H1 (cell line): ENCODE measurements around the gene GRIA2. TPM values are rescaled to one million over a fixed set of nuclear protein-coding genes. Genes with fewer than 3 reads are reported as not detected.

Experiments used
- CTCF ChIA-PET: fragments of 300-600 bp; sonication (Branson Sonifier 250); formaldehyde crosslinking; loops from one replicate; lab custom pipeline; 2021; ENCODE audit not compliant: partially characterized antibody; lab: Charles Lee
- POLR2A ChIA-PET: fragments of 300-600 bp; sonication (Branson Sonifier 250); formaldehyde crosslinking; loops from one replicate; lab custom pipeline; 2021; ENCODE audit warnings: inconsistent platforms; ENCODE audit not compliant: partially characterized antibody; lab: Charles Lee
- DNase-seq, 2 experiments: peaks; one replicate each; pipeline versions ENCODE4 v3.0.0 to v3.0.0-alpha.2; 2010 to 2022; ENCODE audit warnings: low spot score in 2 of 2, low read depth in 1 of 2, mixed read lengths in 1 of 2
- FAIRE-seq: peaks from 2 replicates; lab custom pipeline; 2011; peaks lifted over from hg19 to GRCh38; lab: Jason Lieb, UNC
- H2AFZ ChIP-seq: 2 replicates; pipeline ENCODE4 v1.8.1; 2012; ENCODE audit warnings: low read length, inconsistent platforms
- H2AK5ac ChIP-seq: 2 replicates; pipeline ENCODE4 v1.6.1; 2013; ENCODE audit warnings: low read depth, low read length
- H2BK120ac ChIP-seq: replicated peaks from 2 replicates; pipeline ENCODE3; 2013; ENCODE audit warnings: low read depth, low read length, inconsistent platforms
- H2BK12ac ChIP-seq: 2 replicates; pipeline ENCODE4 v1.6.1; 2013; ENCODE audit warnings: low read depth, low read length
- H2BK15ac ChIP-seq: 2 replicates; pipeline ENCODE4 v1.6.1; 2013; ENCODE audit warnings: low read length
- H2BK20ac ChIP-seq: 2 replicates; pipeline ENCODE4 v1.6.1; 2013; ENCODE audit warnings: low read length
- H2BK5ac ChIP-seq: 2 replicates; pipeline ENCODE4 v1.6.1; 2013; ENCODE audit warnings: low read depth, low read length
- H3K14ac ChIP-seq: 2 replicates; pipeline ENCODE4 v1.6.1; 2013; ENCODE audit warnings: inconsistent platforms; ENCODE audit not compliant: insufficient read length
- H3K18ac ChIP-seq: 2 replicates; pipeline ENCODE4 v1.6.1; 2013; ENCODE audit warnings: low read length; ENCODE audit errors: extremely low read depth
- H3K23ac ChIP-seq: 2 replicates; pipeline ENCODE4 v1.6.1; 2013; ENCODE audit warnings: inconsistent platforms; ENCODE audit not compliant: insufficient read length
- H3K23me2 ChIP-seq: 2 replicates; pipeline ENCODE4 v1.6.1; 2013; ENCODE audit warnings: low read depth, low read length
- H3K27ac ChIP-seq: 2 replicates; pipeline ENCODE4 v1.6.1; 2011; ENCODE audit warnings: low read depth, low read length, inconsistent platforms
- H3K27me3 ChIP-seq, 4 experiments: replicated peaks in 1 of 4; 1 replicate in 1 of 4; 2 replicates in 3 of 4; pipeline versions ENCODE4 v1.6.1 to v1.8.1; 2011 to 2013; ENCODE audit warnings: low read length in 3 of 4, mild to moderate bottlenecking in 3 of 4, inconsistent platforms in 2 of 4, mixed read lengths in 2 of 4, moderate library complexity in 1 of 4; ENCODE audit not compliant: control insufficient read depth in 3 of 4, insufficient read depth in 3 of 4; ENCODE audit errors: extremely low read depth in 1 of 4
- H3K36me3 ChIP-seq, 4 experiments: 2 replicates each; pipeline versions ENCODE4 v1.6.1 to v1.8.1; 2011 to 2013; ENCODE audit warnings: mild to moderate bottlenecking in 4 of 4, low read length in 3 of 4, moderate library complexity in 2 of 4, control low read depth in 1 of 4, inconsistent platforms in 1 of 4; ENCODE audit not compliant: insufficient read depth in 4 of 4, control insufficient read depth in 2 of 4
- H3K4ac ChIP-seq: replicated peaks from 2 replicates; pipeline ENCODE3; 2013; ENCODE audit warnings: low read length, low read depth, mixed read lengths, inconsistent platforms; ENCODE audit not compliant: insufficient read length
- H3K4me1 ChIP-seq, 4 experiments: replicated peaks in 1 of 4; 1 replicate in 1 of 4; 2 replicates in 3 of 4; pipeline versions ENCODE4 v1.6.1 to v1.8.1; 2011 to 2013; ENCODE audit warnings: low read length in 3 of 4, inconsistent platforms in 2 of 4, mixed read lengths in 1 of 4; ENCODE audit not compliant: insufficient read depth in 4 of 4, control insufficient read depth in 3 of 4
- H3K4me2 ChIP-seq, 2 experiments: 2 replicates each; pipeline versions ENCODE4 v1.6.1 to v1.8.1; 2011 to 2013; ENCODE audit warnings: low read depth in 2 of 2, low read length in 2 of 2, control low read depth in 1 of 2, inconsistent platforms in 1 of 2, mild to moderate bottlenecking in 1 of 2; ENCODE audit not compliant: insufficient read depth in 1 of 2
- H3K4me3 ChIP-seq, 4 experiments: fragments of 200-600, 300-600 bp in 1 of 4; sonication (generic), shearing (Covaris generic), sonication (Bioruptor Twin) in 1 of 4; 2 replicates each; pipeline versions ENCODE4 v1.5.1 to v1.8.1; 2011 to 2016; ENCODE audit warnings: low read length in 4 of 4, low read depth in 3 of 4, control low read depth in 2 of 4, inconsistent platforms in 2 of 4, mild to moderate bottlenecking in 2 of 4, mixed read lengths in 1 of 4, moderate library complexity in 1 of 4; ENCODE audit not compliant: insufficient read depth in 2 of 4; ENCODE audit errors: extremely low read depth in 1 of 4
- H3K56ac ChIP-seq: replicated peaks from 2 replicates; pipeline ENCODE3; 2013; ENCODE audit warnings: low read depth, mild to moderate bottlenecking, mixed read lengths, low read length, inconsistent platforms; ENCODE audit not compliant: insufficient read length
- H3K79me1 ChIP-seq: 2 replicates; pipeline ENCODE4 v1.6.1; 2013; ENCODE audit warnings: low read depth, low read length, control low read depth
- H3K79me2 ChIP-seq, 2 experiments: 2 replicates each; pipeline versions ENCODE4 v1.6.1 to v1.8.1; 2012 to 2013; ENCODE audit warnings: low read length in 2 of 2, mild to moderate bottlenecking in 2 of 2, inconsistent platforms in 1 of 2; ENCODE audit not compliant: insufficient read depth in 2 of 2, control insufficient read depth in 1 of 2
- H3K9ac ChIP-seq, 4 experiments: replicated peaks in 1 of 4; 1 replicate in 1 of 4; 2 replicates in 3 of 4; pipeline versions ENCODE4 v1.6.1 to v1.8.1; 2011 to 2013; ENCODE audit warnings: low read depth in 3 of 4, low read length in 3 of 4, control low read depth in 2 of 4, mild to moderate bottlenecking in 2 of 4, moderate library complexity in 2 of 4, inconsistent platforms in 1 of 4; ENCODE audit errors: extremely low read depth in 1 of 4
- H3K9me3 ChIP-seq, 2 experiments: 2 replicates each; pipeline versions ENCODE4 v1.6.1 to v1.8.1; 2012 to 2013; ENCODE audit warnings: mild to moderate bottlenecking in 2 of 2, moderate library complexity in 2 of 2, control low read depth in 1 of 2, inconsistent platforms in 1 of 2, low read depth in 1 of 2, low read length in 1 of 2, mixed read lengths in 1 of 2; ENCODE audit not compliant: insufficient read depth in 2 of 2
- H4K20me1 ChIP-seq, 2 experiments: replicated peaks in 1 of 2; 2 replicates each; pipeline versions ENCODE3 to v1.8.1; 2011 to 2013; ENCODE audit warnings: inconsistent platforms in 2 of 2, low read length in 2 of 2, mild to moderate bottlenecking in 1 of 2; ENCODE audit not compliant: insufficient read depth in 2 of 2, control insufficient read depth in 1 of 2
- H4K5ac ChIP-seq: 2 replicates; pipeline ENCODE4 v1.6.1; 2013; ENCODE audit warnings: low read length, low read depth, mixed read lengths, inconsistent platforms; ENCODE audit not compliant: insufficient read length
- H4K8ac ChIP-seq: 2 replicates; pipeline ENCODE4 v1.8.0; 2013; ENCODE audit warnings: mild to moderate bottlenecking, moderate library complexity, low read length, inconsistent platforms; ENCODE audit not compliant: insufficient read depth; ENCODE audit errors: extremely low read depth
- H4K91ac ChIP-seq: replicated peaks from 2 replicates; pipeline ENCODE3; 2013; ENCODE audit warnings: low read length, mixed read lengths, inconsistent platforms; ENCODE audit not compliant: insufficient read length
- BCL11A ChIP-seq, 2 experiments: IDR thresholded peaks; one replicate each; pipeline ENCODE4 v1.6.1; 2011; ENCODE audit warnings: low read depth in 2 of 2, low read length in 2 of 2, mild to moderate bottlenecking in 2 of 2
- CEBPB ChIP-seq: IDR thresholded peaks from 2 replicates; pipeline ENCODE4 v1.6.1; 2012; ENCODE audit warnings: low read depth, low read length
- CHD2 ChIP-seq: IDR thresholded peaks from 2 replicates; pipeline ENCODE4 v1.6.1; 2012; ENCODE audit warnings: low read length, improper control_type of control experiment
- E2F6 ChIP-seq: IDR thresholded peaks from 2 replicates; pipeline ENCODE4 v1.6.1; 2012; ENCODE audit warnings: inconsistent platforms
- EGR1 ChIP-seq: IDR thresholded peaks from 2 replicates; pipeline ENCODE4 v1.6.1; 2011; ENCODE audit warnings: low read depth, low read length, borderline replicate concordance
- WGBS, 2 experiments: shearing (Covaris generic) in 1 of 2; methylation state at CpG; one replicate each; pipeline versions ENCODE4 v1.1.6 to v1.1.7; 2013 to 2015; ENCODE audit warnings: low lambda C conversion rate in 2 of 2, mixed read lengths in 2 of 2, inconsistent platforms in 1 of 2, low coverage in 1 of 2, missing lambda C conversion rate in 1 of 2; ENCODE audit not compliant: insufficient replicate concordance in 2 of 2, insufficient coverage in 1 of 2, insufficient read length in 1 of 2; ENCODE audit errors: extremely low coverage in 1 of 2, missing lambda C conversion rate in 1 of 2; 5-methylcytosine and 5-hydroxymethylcytosine counted together
- polyA plus RNA-seq, 7 experiments: library from polyadenylated mRNA; depleted of rRNA in 3 of 7; stranded (reverse) in 5 of 7; unstranded in 2 of 7; fragments of >200 nt in 5 of 7; fragments of 200-250 nt in 2 of 7; gene quantifications; 1 replicate in 5 of 7; 2 replicates in 1 of 7; 4 replicates in 1 of 7; pipeline versions ENCODE4 v1.2.1 to v1.2.3, GENCODE V29; 2011 to 2013; ENCODE audit warnings: missing spikeins in 2 of 7, mixed read lengths in 2 of 7
- total RNA-seq: library from RNA; stranded (reverse); fragmentation: NEBNext Ultra II Directional; extraction: Animal tissue kit (Norgen Biotek cat#: 25700); gene quantifications from 2 replicates; pipeline ENCODE4 v1.2.1, GENCODE V29; 2021

GRIA2 gene
- total and polyA plus RNA-seq, 2 of the 8 experiments (the other 6 are each of a cell fraction or from before 2014, with no cell fraction given) = not detected

DNA sequence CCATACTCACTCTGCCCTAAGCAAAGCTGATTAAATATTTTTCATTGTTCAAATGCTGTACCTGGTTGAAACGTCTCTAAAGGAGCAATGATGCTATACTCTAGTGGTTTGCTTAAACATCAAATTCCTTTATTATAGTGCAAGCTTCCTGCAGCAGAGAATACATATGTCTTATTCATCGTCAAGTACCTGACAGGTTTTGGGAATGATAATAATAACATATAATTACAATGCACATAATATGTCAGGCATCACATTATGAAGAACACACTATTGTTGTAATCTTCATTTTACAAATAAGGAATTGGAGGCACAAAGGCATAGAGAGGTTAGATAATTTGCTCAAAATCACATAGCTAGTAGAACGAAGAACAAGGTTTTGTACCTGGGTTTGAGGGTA lies 151.6 kb downstream of the GRIA2 start:
- H3K9me3 ChIP-seq = no peaks in the 10 kb centered on the region
- H3K4me3 ChIP-seq = no peak overlapping the region

More for the DNA sequence above, 151.6 kb downstream of the GRIA2 start:
- Histone ChIP-seq H3K23ac (no peak overlapping the region), H3K4ac (no peak overlapping the region), H2BK5ac (no peak overlapping the region), H3K27me3 (no peaks in the 10 kb centered on the region), H3K36me3 (no peaks in the 10 kb centered on the region), H2AK5ac (no peak overlapping the region), H3K56ac (no peak overlapping the region), H2BK120ac (no peak overlapping the region), H2AFZ (no peak overlapping the region), H2BK15ac (no peak overlapping the region), H3K4me1 (no peaks in the 10 kb centered on the region), H3K9ac (no peak overlapping the region), H3K4me2 (no peak overlapping the region), H2BK12ac (no peak overlapping the region), H3K79me1 (no peaks in the 10 kb centered on the region), H4K5ac (no peak overlapping the region), H3K14ac (no peak overlapping the region), H2BK20ac (no peak overlapping the region), H3K79me2 (no peaks in the 10 kb centered on the region), H3K27ac (no peak overlapping the region), H4K91ac (no peak overlapping the region), H3K18ac (no peak overlapping the region), H4K8ac (no peak overlapping the region), H4K20me1 (no peaks in the 10 kb centered on the region), H3K23me2 (no peaks in the 10 kb centered on the region)
- 92% methylated on average over 3 of the region's 3 CpGs; no CpG with 5 or more reads in 1 of the 2 experiments for WGBS, 2 experiments
- no peak for DNase-seq
- CTCF ChIA-PET = no interaction called here
- TF ChIP-seq CHD2 = no peak
- no peak for TF ChIP-seq E2F6
- TF ChIP-seq EGR1 = no peak
- no peak for TF ChIP-seq CEBPB
- TF ChIP-seq BCL11A (IDR thresholded peaks at IDR 0.05; ENCODE audit: low read depth in 2 of 2, low read length in 2 of 2) = no peak
- POLR2A ChIA-PET = no interaction called here
- no peak for FAIRE-seq
